H9 (cell line): ENCODE measurements around the gene UNC5C. TPM values are rescaled to one million over a fixed set of nuclear protein-coding genes. Genes with fewer than 3 reads are reported as not detected.

Source experiments
- DNase-seq: peaks from one replicate; pipeline ENCODE4 v3.0.0-alpha.2; 2017
- H2AFZ ChIP-seq: one replicate; pipeline ENCODE4 v1.6.1; 2013; ENCODE audit warnings: mild to moderate bottlenecking, low read length, control low read depth, moderate library complexity
- H2AK5ac ChIP-seq: 2 replicates; pipeline ENCODE4 v1.6.1; 2013; ENCODE audit warnings: low read length, control low read depth, mixed read lengths; ENCODE audit not compliant: insufficient read length
- H2BK120ac ChIP-seq: one replicate; pipeline ENCODE4 v1.6.1; 2013; ENCODE audit warnings: low read depth, mild to moderate bottlenecking, low read length, control low read depth, inconsistent platforms; ENCODE audit not compliant: poor library complexity, severe bottlenecking
- H2BK12ac ChIP-seq: 2 replicates; pipeline ENCODE4 v1.6.1; 2013; ENCODE audit warnings: low read length, control low read depth, mixed read lengths, low read depth; ENCODE audit not compliant: insufficient read length
- H2BK15ac ChIP-seq: 2 replicates; pipeline ENCODE4 v1.6.1; 2013; ENCODE audit warnings: low read depth, low read length, control low read depth
- H2BK20ac ChIP-seq: one replicate; pipeline ENCODE4 v1.6.1; 2013; ENCODE audit warnings: low read depth, mild to moderate bottlenecking, low read length, control low read depth, inconsistent platforms; ENCODE audit not compliant: poor library complexity, severe bottlenecking
- H2BK5ac ChIP-seq: 2 replicates; pipeline ENCODE4 v1.6.1; 2013; ENCODE audit warnings: low read length, control low read depth, mixed read lengths; ENCODE audit not compliant: insufficient read length
- H3K14ac ChIP-seq: 2 replicates; pipeline ENCODE4 v1.6.1; 2013; ENCODE audit warnings: low read length, control low read depth; ENCODE audit not compliant: insufficient read depth
- H3K18ac ChIP-seq: 2 replicates; pipeline ENCODE4 v1.6.1; 2013; ENCODE audit warnings: low read depth, mild to moderate bottlenecking, mixed read lengths, low read length, control low read depth; ENCODE audit not compliant: insufficient read length
- H3K23ac ChIP-seq: 2 replicates; pipeline ENCODE4 v1.6.1; 2013; ENCODE audit warnings: low read length, control low read depth, mixed read lengths, low read depth; ENCODE audit not compliant: insufficient read length
- H3K23me2 ChIP-seq: 2 replicates; pipeline ENCODE4 v1.6.1; 2013; ENCODE audit warnings: low read depth, mild to moderate bottlenecking, mixed read lengths, low read length, control low read depth; ENCODE audit not compliant: insufficient read length, poor library complexity, severe bottlenecking
- H3K27ac ChIP-seq: 2 replicates; pipeline ENCODE4 v1.5.1; 2013; ENCODE audit warnings: low read length, control low read depth, mixed read lengths, low read depth; ENCODE audit not compliant: insufficient read length
- H3K27me3 ChIP-seq: 2 replicates; pipeline ENCODE4 v1.6.1; 2013; ENCODE audit warnings: low read length, control low read depth, inconsistent platforms; ENCODE audit not compliant: insufficient read depth
- H3K4ac ChIP-seq: 2 replicates; pipeline ENCODE4 v1.6.1; 2013; ENCODE audit warnings: low read depth, mild to moderate bottlenecking, control low read depth, inconsistent platforms, low read length, moderate library complexity
- H3K4me1 ChIP-seq: 2 replicates; pipeline ENCODE4 v1.6.1; 2013; ENCODE audit warnings: low read length, control low read depth, inconsistent platforms; ENCODE audit not compliant: insufficient read depth
- H3K4me2 ChIP-seq: 2 replicates; pipeline ENCODE4 v1.6.1; 2013; ENCODE audit warnings: low read length, control low read depth, mixed read lengths; ENCODE audit not compliant: insufficient read length, insufficient read depth
- H3K56ac ChIP-seq: 2 replicates; pipeline ENCODE4 v1.6.1; 2013; ENCODE audit warnings: low read depth, mild to moderate bottlenecking, mixed read lengths, low read length, control low read depth; ENCODE audit not compliant: insufficient read length
- H3K79me1 ChIP-seq: 2 replicates; pipeline ENCODE4 v1.6.1; 2013; ENCODE audit warnings: low read depth, mild to moderate bottlenecking, moderate library complexity, low read length, control low read depth, inconsistent platforms; ENCODE audit not compliant: insufficient read depth, poor library complexity, severe bottlenecking
- H3K79me2 ChIP-seq: 2 replicates; pipeline ENCODE4 v1.6.1; 2013; ENCODE audit warnings: low read length, control low read depth, inconsistent platforms; ENCODE audit not compliant: insufficient read depth
- H3K9ac ChIP-seq: 2 replicates; pipeline ENCODE4 v1.6.1; 2013; ENCODE audit warnings: low read length, control low read depth, mixed read lengths; ENCODE audit not compliant: insufficient read length; ENCODE audit errors: extremely low read depth
- H3K9me3 ChIP-seq: one replicate; pipeline ENCODE4 v1.6.1; 2013; ENCODE audit warnings: low read depth, low read length, inconsistent platforms; ENCODE audit not compliant: control insufficient read depth
- H3T11ph ChIP-seq: one replicate; pipeline ENCODE4 v1.6.1; 2013; ENCODE audit warnings: mild to moderate bottlenecking, low read length, control low read depth, inconsistent platforms
- H4K20me1 ChIP-seq: one replicate; pipeline ENCODE4 v1.6.1; 2013; ENCODE audit not compliant: control insufficient read depth, insufficient read length, insufficient read depth
- H4K5ac ChIP-seq: 2 replicates; pipeline ENCODE4 v1.6.1; 2013; ENCODE audit warnings: low read depth, mild to moderate bottlenecking, mixed read lengths, low read length, control low read depth; ENCODE audit not compliant: insufficient read length
- H4K8ac ChIP-seq: replicated peaks from 2 replicates; pipeline ENCODE4 v1.6.1; 2013; ENCODE audit warnings: low read length, control low read depth, mixed read lengths, low read depth; ENCODE audit not compliant: insufficient read length
- H4K91ac ChIP-seq: 2 replicates; pipeline ENCODE4 v1.6.1; 2013; ENCODE audit warnings: low read depth, mild to moderate bottlenecking, moderate library complexity, mixed read lengths, low read length, control low read depth; ENCODE audit not compliant: insufficient read length
- H3K27ac Mint-ChIP-seq, 3 experiments: 2 replicates in 2 of 3; 3 replicates in 1 of 3; pipeline ENCODE4 v1.8.0; 2020 to 2021; ENCODE audit warnings: mixed read lengths in 3 of 3, mild to moderate bottlenecking in 1 of 3, moderate library complexity in 1 of 3
- H3K27me3 Mint-ChIP-seq: 2 replicates; pipeline ENCODE4 v1.8.0; 2021; ENCODE audit warnings: low read depth, mild to moderate bottlenecking, moderate library complexity, mixed read lengths
- H3K36me3 Mint-ChIP-seq, 3 experiments: 2 replicates in 2 of 3; 3 replicates in 1 of 3; pipeline ENCODE4 v1.8.0; 2020 to 2021; ENCODE audit warnings: low read depth in 3 of 3, mixed read lengths in 3 of 3; ENCODE audit not compliant: insufficient read depth in 1 of 3
- H3K4me1 Mint-ChIP-seq, 2 experiments: 2 replicates each; pipeline ENCODE4 v1.8.0; 2020; ENCODE audit warnings: mixed read lengths in 2 of 2
- H3K4me3 Mint-ChIP-seq, 2 experiments: 2 replicates in 1 of 2; 3 replicates in 1 of 2; pipeline ENCODE4 v1.8.0; 2020 to 2021; ENCODE audit warnings: mild to moderate bottlenecking in 2 of 2, mixed read lengths in 2 of 2, moderate library complexity in 1 of 2
- H3K9me3 Mint-ChIP-seq, 2 experiments: 2 replicates in 1 of 2; 3 replicates in 1 of 2; pipeline ENCODE4 v1.8.0; 2020; ENCODE audit warnings: mild to moderate bottlenecking in 2 of 2, mixed read lengths in 2 of 2, moderate library complexity in 1 of 2
- CTCF ChIP-seq: fragments of 200-600 bp; sonication (generic); conservative IDR thresholded peaks from 3 replicates; pipeline ENCODE4 v1.8.0; 2021; ENCODE audit warnings: antibody characterized with exemption, mild to moderate bottlenecking
- WGBS: extraction: QIAGEN DNeasy Blood & Tissue Kit; methylation state at CpG from one replicate; pipeline ENCODE4 v1.1.7; 2013; ENCODE audit warnings: missing lambda C conversion rate, low lambda C conversion rate, mixed read lengths; ENCODE audit not compliant: insufficient read length; ENCODE audit errors: extremely low coverage; 5-methylcytosine and 5-hydroxymethylcytosine counted together
- total RNA-seq: library from RNA; stranded (reverse); gene quantifications from 2 replicates; pipeline ENCODE4 v1.2.1, GENCODE V29; 2021

Gene UNC5C
- total RNA-seq, 1 experiment from 2014 or later = not detected

GRCh38 chr4:95541889-95542607 lies 6.7 kb downstream of the UNC5C start:
- no peak overlapping the region for H3K4me2 ChIP-seq
- no CpG with 5 or more reads among the region's 4 CpGs for WGBS

More at GRCh38 chr4:95541889-95542607, 6.7 kb downstream of the UNC5C start:
- H2BK15ac ChIP-seq = no peak overlapping the region
- no peaks in the 10 kb centered on the region for H3K79me1 ChIP-seq
- H3K27ac ChIP-seq = no peak overlapping the region
- peaks cover 3% of the 10 kb centered on the region for H3K23me2 ChIP-seq
- Mint-ChIP-seq H3K36me3 (no peaks in the 10 kb centered on the region), H3K4me3 (no peak overlapping the region), H3K27ac (no peak overlapping the region), H3K9me3 (no peaks in the 10 kb centered on the region), H3K27me3 (peaks cover 38% of the 10 kb centered on the region), H3K4me1 (peaks cover 5 to 15% of the 10 kb centered on the region in 2 experiments)
- no peak overlapping the region for H3K23ac ChIP-seq
- no peak overlapping the region for H3K18ac ChIP-seq
- no peak overlapping the region for H2BK5ac ChIP-seq
- H2BK20ac ChIP-seq = no peak overlapping the region
- no peak overlapping the region for H4K91ac ChIP-seq
- no peak for DNase-seq
- no peaks in the 10 kb centered on the region for H3K9me3 ChIP-seq
- H4K5ac ChIP-seq = no peak overlapping the region
- H3K4ac ChIP-seq = no peak overlapping the region
- no peak overlapping the region for H3K9ac ChIP-seq
- no peak overlapping the region for H2AK5ac ChIP-seq
- H4K8ac ChIP-seq = no peak overlapping the region
- H3K27me3 ChIP-seq = peaks cover 5% of the 10 kb centered on the region; the same call in 1 of the 2 replicates
- H4K20me1 ChIP-seq = no peaks in the 10 kb centered on the region
- no peak overlapping the region for H3K14ac ChIP-seq
- H2AFZ ChIP-seq = no peak overlapping the region
- H3K79me2 ChIP-seq = no peaks in the 10 kb centered on the region
- H3K56ac ChIP-seq = no peak overlapping the region
- no peak overlapping the region for H3T11ph ChIP-seq
- H2BK12ac ChIP-seq = no peak overlapping the region
- H3K4me1 ChIP-seq = no peaks in the 10 kb centered on the region
- H2BK120ac ChIP-seq = no peak overlapping the region
- TF ChIP-seq CTCF = no peak
